HepG2 (cell line): ENCODE data around the gene TAF1C. TPM values are rescaled to one million over a fixed set of nuclear protein-coding genes. Genes with fewer than 3 reads are reported as not detected.

ENCODE experiments used
- KLF13 ChIP-seq: sonication (generic); formaldehyde crosslinking; IDR thresholded peaks from 2 replicates; pipeline ENCODE4 v1.4.0; 2020; ENCODE audit warnings: mild to moderate bottlenecking, missing genetic modification reagents
- KMT2B ChIP-seq: IDR thresholded peaks from 2 replicates; pipeline ENCODE4 v1.6.1; 2016; ENCODE audit warnings: missing genetic modification reagents, missing compliant biosample characterization
- MIER3 ChIP-seq: IDR thresholded peaks from 2 replicates; pipeline ENCODE4 v1.6.1; 2016; ENCODE audit warnings: missing compliant biosample characterization, borderline replicate concordance
- RARG ChIP-seq: sonication (generic); formaldehyde crosslinking; IDR thresholded peaks from 2 replicates; pipeline ENCODE4 v1.4.0; 2020; ENCODE audit warnings: low read depth, mild to moderate bottlenecking, missing genetic modification reagents
- REPIN1 ChIP-seq: sonication (generic); formaldehyde crosslinking; IDR thresholded peaks from 2 replicates; pipeline ENCODE4 v1.8.0; 2022; ENCODE audit warnings: missing genetic modification reagents, low read depth, mild to moderate bottlenecking, borderline replicate concordance
- SRSF4 ChIP-seq: fragments of 200-400 bp; formaldehyde crosslinking; IDR thresholded peaks from one replicate; pipeline ENCODE4 v1.6.1; 2018; ENCODE audit warnings: mild to moderate bottlenecking, low read depth, low read length, moderate library complexity; ENCODE audit not compliant: poor library complexity, severe bottlenecking
- YEATS2 ChIP-seq: sonication (generic); formaldehyde crosslinking; IDR thresholded peaks from 2 replicates; pipeline ENCODE4 v1.4.0; 2020; ENCODE audit warnings: missing genetic modification reagents, borderline replicate concordance
- ZFP36L1 ChIP-seq: sonication (generic); formaldehyde crosslinking; IDR thresholded peaks from 2 replicates; pipeline ENCODE4 v1.8.0; 2022; ENCODE audit warnings: mild to moderate bottlenecking, missing genetic modification reagents, moderate library complexity
- ZKSCAN8 ChIP-seq: IDR thresholded peaks from 2 replicates; pipeline ENCODE4 v1.6.1; 2016; ENCODE audit warnings: borderline replicate concordance, missing genetic modification reagents, missing compliant biosample characterization
- ZNF143 ChIP-seq: sonication (generic); formaldehyde crosslinking; IDR thresholded peaks from 2 replicates; pipeline ENCODE4 v1.4.0; 2020; ENCODE audit warnings: missing genetic modification reagents
- ZNF230 ChIP-seq: sonication (generic); formaldehyde crosslinking; IDR thresholded peaks from 2 replicates; pipeline ENCODE4 v1.4.0; 2020; ENCODE audit warnings: mild to moderate bottlenecking, missing genetic modification reagents
- ZNF256 ChIP-seq: sonication (generic); formaldehyde crosslinking; conservative IDR thresholded peaks from 2 replicates; pipeline ENCODE4 v1.4.0; 2020; ENCODE audit warnings: missing genetic modification reagents
- ZNF33B ChIP-seq: sonication (generic); formaldehyde crosslinking; IDR thresholded peaks from 2 replicates; pipeline ENCODE4 v1.5.1; 2020; ENCODE audit warnings: mild to moderate bottlenecking, missing genetic modification reagents
- ZNF614 ChIP-seq: IDR thresholded peaks from 2 replicates; pipeline ENCODE4 v1.6.1; 2018; ENCODE audit warnings: missing biosample characterization, missing genetic modification reagents, inconsistent platforms, borderline replicate concordance
- ZNF703 ChIP-seq: sonication (generic); formaldehyde crosslinking; IDR thresholded peaks from 2 replicates; pipeline ENCODE4 v1.5.1; 2020; ENCODE audit warnings: missing genetic modification reagents, mild to moderate bottlenecking, moderate library complexity, borderline replicate concordance
- ZNF788 ChIP-seq: sonication (generic); formaldehyde crosslinking; IDR thresholded peaks from 2 replicates; pipeline ENCODE4 v1.5.0; 2020; ENCODE audit warnings: mild to moderate bottlenecking, missing genetic modification reagents, borderline replicate concordance
- ZSCAN21 ChIP-seq: sonication (generic); formaldehyde crosslinking; IDR thresholded peaks from 2 replicates; pipeline ENCODE4 v1.8.0; 2022; ENCODE audit warnings: mild to moderate bottlenecking, missing genetic modification reagents, moderate library complexity, borderline replicate concordance
- polyA plus RNA-seq, 8 experiments: library from polyadenylated mRNA; depleted of rRNA in 3 of 8; stranded (reverse) in 7 of 8; unstranded in 1 of 8; fragments of >200 nt; fragmentation: Illumina TruSeq in 4 of 8; extraction: Trizol in 4 of 8; gene quantifications; 2 replicates each; pipeline versions ENCODE4 v1.2.1 to v1.2.3, GENCODE V29; 2011 to 2016; ENCODE audit warnings: low read depth in 4 of 8, missing spikeins in 1 of 8, mixed read lengths in 1 of 8; ENCODE audit not compliant: insufficient read depth in 1 of 8
- total RNA-seq, 5 experiments: library from RNA; depleted of rRNA; stranded (reverse); fragments of >200 nt; fragmentation: Illumina TruSeq; extraction: Trizol; gene quantifications; 2 replicates each; pipeline ENCODE4 v1.2.3, GENCODE V29; 2016; ENCODE audit warnings: low read depth in 1 of 5
- TF ChIP-seq, protein P1 (sequence below): IDR thresholded peaks from 2 replicates; pipeline ENCODE4 v1.6.1; 2016; ENCODE audit warnings: missing compliant biosample characterization, missing genetic modification reagents, borderline replicate concordance
- TF ChIP-seq, protein P2 (sequence below): sonication (generic); formaldehyde crosslinking; IDR thresholded peaks from 2 replicates; pipeline ENCODE4 v1.9.0; 2021; ENCODE audit warnings: missing genetic modification reagents, borderline replicate concordance
- TF ChIP-seq, protein P3 (sequence below): sonication (generic); formaldehyde crosslinking; IDR thresholded peaks from 2 replicates; pipeline ENCODE4 v1.4.0; 2020; ENCODE audit warnings: missing genetic modification reagents
- TF ChIP-seq, protein P4 (sequence below): sonication (generic); formaldehyde crosslinking; conservative IDR thresholded peaks from 2 replicates; pipeline ENCODE4 v1.8.0; 2022; ENCODE audit warnings: mild to moderate bottlenecking, moderate library complexity, missing genetic modification reagents

Gene TAF1C
- total and polyA plus RNA-seq, 2 of the 13 experiments (the other 11 are each of a cell fraction or from before 2014, with no cell fraction given), result 15.6 to 20.8 TPM

DNA sequence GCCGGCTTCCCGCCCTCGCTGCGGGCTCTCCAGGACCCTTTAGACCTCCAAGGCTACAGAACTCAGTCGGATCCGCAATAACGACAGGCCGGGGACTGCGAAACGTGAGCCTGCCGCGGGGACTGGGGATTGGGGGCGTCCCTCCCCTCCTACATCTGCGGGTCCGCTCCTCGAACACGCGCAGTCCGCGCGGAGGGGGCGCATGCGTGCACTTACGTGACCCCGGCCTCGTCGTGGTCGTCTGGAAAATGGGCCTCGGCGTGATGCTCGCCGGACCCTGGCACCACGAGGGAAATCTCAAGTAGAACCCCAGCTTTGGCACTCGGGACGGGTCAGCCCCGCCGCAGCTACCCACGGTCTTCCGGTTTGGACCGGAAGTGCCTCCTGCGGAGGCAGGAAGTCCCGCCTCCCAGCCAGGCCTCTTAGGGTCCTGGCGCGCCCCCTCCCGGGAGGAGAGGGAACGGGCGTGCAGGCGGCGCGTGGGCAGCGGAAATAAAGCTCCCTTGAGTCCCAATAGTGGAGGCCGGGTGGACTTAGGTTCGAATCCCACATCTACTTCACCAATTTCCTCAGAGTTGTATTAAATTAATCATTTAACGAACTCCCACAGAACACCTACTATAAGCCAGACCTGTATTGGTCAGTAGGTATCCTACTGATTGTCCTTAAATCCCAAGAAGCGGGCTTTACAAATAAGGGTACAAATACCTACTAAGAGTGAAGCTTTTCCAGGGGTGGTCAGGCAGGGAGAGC lies at the start of gene TAF1C (continued):
- TF ChIP-seq RARG (CRISPR knock-in tag) (0 out of 2 replicates have a peak, but pooled peaks have one; percentile 71), ZNF703 (CRISPR knock-in tag) (no peak), ZNF788 (peak; percentile 82; the same call in 1 of the 2 replicates), ZNF143 (CRISPR knock-in tag) (peak; percentile 65; the same call in 1 of the 2 replicates), ZNF614 (CRISPR knock-in tag) (peak; percentile 94), ZNF230 (CRISPR knock-in tag) (no peak), SRSF4 (no peak), MIER3 (CRISPR knock-in tag) (peak; percentile 83; the same call in 1 of the 2 replicates), REPIN1 (CRISPR knock-in tag) (peak; percentile 81; the same call in 1 of the 2 replicates), KMT2B (CRISPR knock-in tag) (peak; percentile 96), ZKSCAN8 (peak; percentile 59; the same call in 1 of the 2 replicates), ZNF33B (CRISPR knock-in tag) (no peak; the same call in 1 of the 2 replicates), YEATS2 (CRISPR knock-in tag) (peak; percentile 99), KLF13 (CRISPR knock-in tag) (no peak), ZSCAN21 (no peak), ZNF256 (peak; percentile 87; the same call in 1 of the 2 replicates), ZFP36L1 (CRISPR knock-in tag) (no peak)
- TF ChIP-seq, protein P1, sequence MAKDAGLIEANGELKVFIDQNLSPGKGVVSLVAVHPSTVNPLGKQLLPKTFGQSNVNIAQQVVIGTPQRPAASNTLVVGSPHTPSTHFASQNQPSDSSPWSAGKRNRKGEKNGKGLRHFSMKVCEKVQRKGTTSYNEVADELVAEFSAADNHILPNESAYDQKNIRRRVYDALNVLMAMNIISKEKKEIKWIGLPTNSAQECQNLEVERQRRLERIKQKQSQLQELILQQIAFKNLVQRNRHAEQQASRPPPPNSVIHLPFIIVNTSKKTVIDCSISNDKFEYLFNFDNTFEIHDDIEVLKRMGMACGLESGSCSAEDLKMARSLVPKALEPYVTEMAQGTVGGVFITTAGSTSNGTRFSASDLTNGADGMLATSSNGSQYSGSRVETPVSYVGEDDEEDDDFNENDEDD (CRISPR knock-in tag), result peak; percentile 63; the same call in 1 of the 2 replicates
- TF ChIP-seq, protein P2, sequence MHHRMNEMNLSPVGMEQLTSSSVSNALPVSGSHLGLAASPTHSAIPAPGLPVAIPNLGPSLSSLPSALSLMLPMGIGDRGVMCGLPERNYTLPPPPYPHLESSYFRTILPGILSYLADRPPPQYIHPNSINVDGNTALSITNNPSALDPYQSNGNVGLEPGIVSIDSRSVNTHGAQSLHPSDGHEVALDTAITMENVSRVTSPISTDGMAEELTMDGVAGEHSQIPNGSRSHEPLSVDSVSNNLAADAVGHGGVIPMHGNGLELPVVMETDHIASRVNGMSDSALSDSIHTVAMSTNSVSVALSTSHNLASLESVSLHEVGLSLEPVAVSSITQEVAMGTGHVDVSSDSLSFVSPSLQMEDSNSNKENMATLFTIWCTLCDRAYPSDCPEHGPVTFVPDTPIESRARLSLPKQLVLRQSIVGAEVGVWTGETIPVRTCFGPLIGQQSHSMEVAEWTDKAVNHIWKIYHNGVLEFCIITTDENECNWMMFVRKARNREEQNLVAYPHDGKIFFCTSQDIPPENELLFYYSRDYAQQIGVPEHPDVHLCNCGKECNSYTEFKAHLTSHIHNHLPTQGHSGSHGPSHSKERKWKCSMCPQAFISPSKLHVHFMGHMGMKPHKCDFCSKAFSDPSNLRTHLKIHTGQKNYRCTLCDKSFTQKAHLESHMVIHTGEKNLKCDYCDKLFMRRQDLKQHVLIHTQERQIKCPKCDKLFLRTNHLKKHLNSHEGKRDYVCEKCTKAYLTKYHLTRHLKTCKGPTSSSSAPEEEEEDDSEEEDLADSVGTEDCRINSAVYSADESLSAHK (CRISPR knock-in tag), result no peak
- TF ChIP-seq, protein P3, sequence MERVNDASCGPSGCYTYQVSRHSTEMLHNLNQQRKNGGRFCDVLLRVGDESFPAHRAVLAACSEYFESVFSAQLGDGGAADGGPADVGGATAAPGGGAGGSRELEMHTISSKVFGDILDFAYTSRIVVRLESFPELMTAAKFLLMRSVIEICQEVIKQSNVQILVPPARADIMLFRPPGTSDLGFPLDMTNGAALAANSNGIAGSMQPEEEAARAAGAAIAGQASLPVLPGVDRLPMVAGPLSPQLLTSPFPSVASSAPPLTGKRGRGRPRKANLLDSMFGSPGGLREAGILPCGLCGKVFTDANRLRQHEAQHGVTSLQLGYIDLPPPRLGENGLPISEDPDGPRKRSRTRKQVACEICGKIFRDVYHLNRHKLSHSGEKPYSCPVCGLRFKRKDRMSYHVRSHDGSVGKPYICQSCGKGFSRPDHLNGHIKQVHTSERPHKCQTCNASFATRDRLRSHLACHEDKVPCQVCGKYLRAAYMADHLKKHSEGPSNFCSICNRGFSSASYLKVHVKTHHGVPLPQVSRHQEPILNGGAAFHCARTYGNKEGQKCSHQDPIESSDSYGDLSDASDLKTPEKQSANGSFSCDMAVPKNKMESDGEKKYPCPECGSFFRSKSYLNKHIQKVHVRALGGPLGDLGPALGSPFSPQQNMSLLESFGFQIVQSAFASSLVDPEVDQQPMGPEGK (CRISPR knock-in tag), result peak; percentile 71
- TF ChIP-seq, protein P4, sequence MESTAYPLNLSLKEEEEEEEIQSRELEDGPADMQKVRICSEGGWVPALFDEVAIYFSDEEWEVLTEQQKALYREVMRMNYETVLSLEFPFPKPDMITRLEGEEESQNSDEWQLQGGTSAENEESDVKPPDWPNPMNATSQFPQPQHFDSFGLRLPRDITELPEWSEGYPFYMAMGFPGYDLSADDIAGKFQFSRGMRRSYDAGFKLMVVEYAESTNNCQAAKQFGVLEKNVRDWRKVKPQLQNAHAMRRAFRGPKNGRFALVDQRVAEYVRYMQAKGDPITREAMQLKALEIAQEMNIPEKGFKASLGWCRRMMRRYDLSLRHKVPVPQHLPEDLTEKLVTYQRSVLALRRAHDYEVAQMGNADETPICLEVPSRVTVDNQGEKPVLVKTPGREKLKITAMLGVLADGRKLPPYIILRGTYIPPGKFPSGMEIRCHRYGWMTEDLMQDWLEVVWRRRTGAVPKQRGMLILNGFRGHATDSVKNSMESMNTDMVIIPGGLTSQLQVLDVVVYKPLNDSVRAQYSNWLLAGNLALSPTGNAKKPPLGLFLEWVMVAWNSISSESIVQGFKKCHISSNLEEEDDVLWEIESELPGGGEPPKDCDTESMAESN (CRISPR knock-in tag), result peak; percentile 84; the same call in 1 of the 2 replicates
